Eye (tissue), 1 donor: Measurements from ENCODE around the gene REN.

ENCODE experiments used
- DNase-seq: peaks from one replicate; pipeline ENCODE4 v3.0.0-alpha.2; 2015

REN gene

GRCh38 chr1:204166219-204166618, at the start of gene REN:
REN (minus strand) TSS chr1:204166337; CDS start chr1:204166293, 44 bp downstream.
- DNase-seq = no peak

- DNase-seq = peak; percentile 89
These were observed 47.8 kb upstream of the REN start, which contains the start of gene GOLT1A for GRCh38 chr1:204213668-204214662. GOLT1A (minus strand) TSS chr1:204213988; CDS start chr1:204213906, 82 bp downstream.

GRCh38 chr1:204212715-204213114, 46.6 kb upstream of the REN start:
- no peak for DNase-seq

- no peak for DNase-seq
These were observed 44.9 kb upstream of the REN start for GRCh38 chr1:204211046-204211445.

GRCh38 chr1:204207136-204207616, 41.0 kb upstream of the REN start:
- peak; percentile 77 for DNase-seq

- DNase-seq = no peak
These were observed 40.0 kb upstream of the REN start for GRCh38 chr1:204206121-204206520.

- no peak for DNase-seq
These were observed 39.3 kb upstream of the REN start for GRCh38 chr1:204205486-204205885.

GRCh38 chr1:204204944-204205343, 38.8 kb upstream of the REN start:
- no peak for DNase-seq

GRCh38 chr1:204203206-204203767, 37.1 kb upstream of the REN start:
- DNase-seq = no peak

GRCh38 chr1:204202481-204202880, 36.3 kb upstream of the REN start:
- no peak for DNase-seq

- no peak for DNase-seq
These were observed 35.4 kb upstream of the REN start for GRCh38 chr1:204201348-204202040.

- no peak for DNase-seq
These were observed 33.4 kb upstream of the REN start for GRCh38 chr1:204199579-204199978.

- DNase-seq = peak; percentile 48
These were observed 32.5 kb upstream of the REN start for GRCh38 chr1:204198348-204199340.

- no peak for DNase-seq
These were observed 30.9 kb upstream of the REN start for GRCh38 chr1:204197068-204197467.

GRCh38 chr1:204196068-204196795, 30.1 kb upstream of the REN start, which contains the start of gene KISS1:
KISS1 (minus strand) TSS chr1:204196491; CDS start chr1:204192876, 3,615 bp downstream.
- peak; percentile 64 for DNase-seq

- no peak for DNase-seq
These were observed 28.6 kb upstream of the REN start for GRCh38 chr1:204194771-204195170.

GRCh38 chr1:204194080-204194479, 27.9 kb upstream of the REN start:
- DNase-seq = no peak

GRCh38 chr1:204192589-204193352, 26.6 kb upstream of the REN start:
- no peak for DNase-seq

- DNase-seq = no peak
These were observed 25.9 kb upstream of the REN start for GRCh38 chr1:204192046-204192445.

- DNase-seq = peak; percentile 56
These were observed 25.3 kb upstream of the REN start for GRCh38 chr1:204191456-204191855.
